GM21528 (cell line): ENCODE measurements around the gene CNIH2.
"Not testable (repeated sequence)": the region's sequence is repeated elsewhere in the genome, so short reads cannot be mapped to it uniquely, and the experiment has no call there.

Source experiments
- ATAC-seq: cut with Tn5 transposase; IDR thresholded peaks from one replicate; pipeline ENCODE4 v1.9.1; 2021; ENCODE audit warnings: mild to moderate bottlenecking, moderate library complexity; ENCODE audit not compliant: unreplicated experiment, low FRiP score

The CNIH2 gene

GRCh38 chr11:66312549-66313320 lies 34.8 kb downstream of the CNIH2 start:
- peak; percentile 59 for ATAC-seq

DNA sequence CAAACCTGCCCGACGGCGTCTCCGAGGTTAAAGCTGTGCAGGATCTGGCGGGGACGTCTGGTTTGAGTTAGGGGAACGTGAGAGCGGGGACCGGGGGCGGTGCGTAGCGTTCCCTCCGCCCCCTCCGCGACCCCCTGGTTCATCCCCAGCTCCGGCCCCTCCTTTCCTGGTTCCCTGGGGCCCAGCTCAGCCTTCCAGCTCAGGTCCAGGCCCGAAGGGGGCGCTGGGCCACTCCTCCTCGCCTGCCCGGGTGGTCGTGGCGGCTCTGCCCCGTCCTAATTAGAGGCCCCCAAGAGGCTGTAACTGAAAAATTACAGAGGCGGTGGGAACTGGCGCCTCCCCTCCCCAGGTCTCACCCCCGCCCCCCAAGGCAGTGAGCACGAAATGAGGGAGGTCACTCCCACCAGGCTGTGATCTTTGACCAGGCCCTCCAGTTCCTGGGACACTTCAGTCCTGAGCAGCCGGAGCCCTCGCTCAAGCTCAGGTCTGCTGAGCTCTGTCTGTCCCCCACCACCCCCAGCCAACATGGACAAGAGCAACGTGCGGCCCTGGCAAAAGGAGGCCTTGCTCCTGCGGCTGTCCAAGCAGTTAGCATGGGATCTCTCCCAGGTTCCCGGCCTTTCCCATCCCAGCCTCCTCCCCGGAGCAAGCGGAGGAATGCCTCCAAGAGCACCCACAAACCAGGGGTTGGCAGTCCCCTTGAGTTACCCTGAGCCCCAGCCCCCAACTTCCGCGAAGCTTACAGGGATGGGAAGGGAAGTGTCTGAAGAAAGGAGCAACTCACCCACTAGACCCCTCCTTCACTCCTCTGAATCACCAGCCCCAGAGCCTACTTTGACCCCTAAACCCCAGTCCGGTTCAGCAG lies 35.6 kb downstream of the CNIH2 start:
- ATAC-seq = no peak

- ATAC-seq = no peak
These were observed 36.2 kb downstream of the CNIH2 start for GRCh38 chr11:66314186-66314501.

GRCh38 chr11:66314561-66315497 lies 36.9 kb downstream of the CNIH2 start:
- no peak for ATAC-seq

GRCh38 chr11:66315498-66315885 lies 37.5 kb downstream of the CNIH2 start:
- no peak for ATAC-seq

- no peak for ATAC-seq
These were observed 38.2 kb downstream of the CNIH2 start for GRCh38 chr11:66315921-66316811.

- ATAC-seq = no peak
These were observed 38.9 kb downstream of the CNIH2 start, which contains the start of gene CD248 for GRCh38 chr11:66316849-66317251. Gene CD248 (minus strand): TSS chr11:66317044. CDS start chr11:66317027, 17 bp downstream.

DNA sequence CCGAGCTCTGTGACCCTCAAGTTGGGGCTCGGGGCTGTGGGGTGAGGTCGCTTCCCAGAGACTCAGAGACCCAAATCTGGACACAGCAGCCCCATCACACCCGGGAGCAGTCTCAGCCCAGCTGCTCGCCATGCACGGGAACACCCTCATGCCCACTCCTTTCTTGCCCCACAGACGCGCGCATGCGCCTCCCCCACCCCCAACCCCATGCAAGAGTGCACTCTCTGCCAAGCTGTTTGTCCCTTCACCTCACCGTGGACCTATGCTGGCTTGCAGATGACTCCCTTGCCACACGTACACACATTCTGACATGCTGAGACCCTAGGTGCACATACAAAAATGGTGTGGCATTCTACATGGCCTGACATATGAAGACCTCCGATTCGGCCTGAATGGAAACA lies 39.3 kb downstream of the CNIH2 start:
- ATAC-seq = no peak

GRCh38 chr11:66317723-66318599 lies 40.0 kb downstream of the CNIH2 start:
- ATAC-seq = no peak

DNA sequence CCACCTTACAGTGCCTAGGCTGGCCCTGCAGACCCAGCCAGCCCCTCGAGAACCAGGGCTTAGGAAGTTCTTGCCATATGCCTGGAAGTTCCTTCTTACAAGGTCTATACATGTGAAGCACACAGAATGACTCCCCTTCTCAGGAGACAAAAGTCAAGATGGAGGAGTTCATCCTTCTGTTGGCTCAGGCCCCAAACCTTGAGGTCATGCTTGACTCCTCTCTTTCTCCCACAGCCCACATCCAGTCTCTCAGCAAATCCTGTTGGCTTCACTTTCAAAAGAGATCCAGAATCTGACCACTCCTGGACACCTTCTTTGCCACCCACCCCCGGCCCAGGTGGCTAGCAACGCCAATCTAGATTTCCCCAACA lies 40.6 kb downstream of the CNIH2 start:
- no peak for ATAC-seq

DNA sequence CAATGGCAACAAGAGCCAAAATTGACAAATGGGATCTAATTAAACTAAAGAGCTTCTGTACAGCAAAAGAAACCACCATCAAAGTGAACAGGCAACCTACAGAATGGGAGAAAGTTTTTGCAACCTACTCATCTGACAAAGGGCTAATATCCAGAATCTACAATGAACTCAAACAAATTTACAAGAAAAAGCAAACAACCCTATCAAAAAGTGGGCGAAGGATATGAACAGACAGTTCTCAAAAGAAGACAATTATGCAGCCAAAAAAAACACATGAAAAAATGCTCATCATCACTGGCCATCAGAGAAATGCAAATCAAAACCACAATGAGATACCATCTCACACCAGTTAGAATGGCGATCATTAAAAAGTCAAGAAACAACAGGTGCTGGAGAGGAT lies 42.3 kb downstream of the CNIH2 start:
- not testable (repeated sequence) for ATAC-seq

DNA sequence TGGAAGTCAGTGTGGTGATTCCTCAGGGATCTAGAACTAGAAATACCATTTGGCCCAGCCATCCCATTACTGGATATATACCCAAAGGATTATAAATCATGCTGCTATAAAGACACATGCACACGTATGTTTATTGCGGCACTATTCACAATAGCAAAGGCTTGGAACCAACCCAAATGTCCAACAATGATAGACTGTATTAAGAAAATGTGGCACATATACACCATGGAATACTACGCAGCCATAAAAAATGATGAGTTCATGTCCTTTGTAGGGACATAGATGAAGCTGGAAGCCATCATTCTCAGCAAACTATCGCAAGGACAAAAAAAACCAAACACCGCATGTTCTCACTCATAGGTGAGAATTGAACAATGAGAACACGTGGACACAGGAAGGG lies 42.8 kb downstream of the CNIH2 start:
- not testable (repeated sequence) for ATAC-seq

- no peak for ATAC-seq
These were observed 43.6 kb downstream of the CNIH2 start for GRCh38 chr11:66321606-66322005.

GRCh38 chr11:66322732-66323427 lies 44.9 kb downstream of the CNIH2 start:
- ATAC-seq = no peak

GRCh38 chr11:66323684-66324083 lies 45.7 kb downstream of the CNIH2 start:
- ATAC-seq = no peak

- no peak for ATAC-seq
These were observed 46.7 kb downstream of the CNIH2 start for GRCh38 chr11:66324664-66325063.

GRCh38 chr11:66325263-66325671 lies 47.3 kb downstream of the CNIH2 start:
- ATAC-seq = no peak
